ENCODE data around the gene SPTLC2. TPM values are rescaled to one million over a fixed set of nuclear protein-coding genes. Genes with fewer than 3 reads are reported as not detected.

SPTLC2 gene
- total and polyA plus RNA-seq, 2 donors (not counting 1 experiment from before 2014, with no cell fraction given): 22.8 to 25.9 TPM

DNA sequence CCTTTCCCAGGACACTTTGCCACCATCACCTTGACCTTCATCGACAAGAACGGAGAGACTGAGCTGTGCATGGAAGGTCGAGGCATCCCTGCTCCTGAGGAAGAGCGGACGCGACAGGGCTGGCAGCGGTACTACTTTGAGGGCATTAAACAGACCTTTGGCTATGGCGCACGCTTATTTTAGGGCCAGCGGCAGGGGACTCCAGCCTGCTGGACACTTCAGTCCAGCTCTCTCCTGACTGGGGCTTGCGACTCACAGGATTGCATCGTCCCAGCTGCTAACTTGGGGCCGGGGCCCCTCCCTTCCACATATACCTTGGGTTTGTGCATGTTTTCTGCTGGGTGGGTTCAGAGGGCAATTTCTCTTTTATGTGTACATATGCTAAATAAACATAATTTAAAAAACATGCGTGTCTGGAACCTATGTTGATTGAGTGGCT, 147.4 kb downstream of the SPTLC2 start:
- Histone ChIP-seq H3K4me3 (replicated peaks in 1 of 4; ENCODE audit: control extremely low read depth in 1 of 4, insufficient read depth in 1 of 4, low read depth in 3 of 4, low read length in 4 of 4) (no peak overlapping the region), H3K27ac (ENCODE audit: insufficient read depth, low read length) (no peak overlapping the region), H3K27me3 (ENCODE audit: control insufficient read depth, insufficient read depth, low read length) (peaks cover 3% of the 10 kb centered on the region), H2AFZ (ENCODE audit: low read length) (no peak overlapping the region), H3K9me3 (ENCODE audit: control insufficient read depth, insufficient read depth, low read depth, low read length) (no peaks in the 10 kb centered on the region), H3K4me2 (ENCODE audit: extremely low read depth, insufficient read depth, low read length) (no peak overlapping the region), H4K20me1 (ENCODE audit: control insufficient read depth, extremely low read depth, insufficient read depth, low read length) (no peaks in the 10 kb centered on the region), H3K79me2 (ENCODE audit: control insufficient read depth, insufficient read depth, low read length) (no peaks in the 10 kb centered on the region), H3K9ac (ENCODE audit: insufficient read depth, low read length) (no peak overlapping the region), H3K4me1 (ENCODE audit: control insufficient read depth, extremely low read depth, insufficient read depth, low read length) (no peaks in the 10 kb centered on the region), H3K36me3 (ENCODE audit: control insufficient read depth, insufficient read depth, low read length) (peaks cover 10% of the 10 kb centered on the region)
- DNase-seq (ENCODE audit: low read depth in 2 of 2): no peak
- TF ChIP-seq, protein P1, sequence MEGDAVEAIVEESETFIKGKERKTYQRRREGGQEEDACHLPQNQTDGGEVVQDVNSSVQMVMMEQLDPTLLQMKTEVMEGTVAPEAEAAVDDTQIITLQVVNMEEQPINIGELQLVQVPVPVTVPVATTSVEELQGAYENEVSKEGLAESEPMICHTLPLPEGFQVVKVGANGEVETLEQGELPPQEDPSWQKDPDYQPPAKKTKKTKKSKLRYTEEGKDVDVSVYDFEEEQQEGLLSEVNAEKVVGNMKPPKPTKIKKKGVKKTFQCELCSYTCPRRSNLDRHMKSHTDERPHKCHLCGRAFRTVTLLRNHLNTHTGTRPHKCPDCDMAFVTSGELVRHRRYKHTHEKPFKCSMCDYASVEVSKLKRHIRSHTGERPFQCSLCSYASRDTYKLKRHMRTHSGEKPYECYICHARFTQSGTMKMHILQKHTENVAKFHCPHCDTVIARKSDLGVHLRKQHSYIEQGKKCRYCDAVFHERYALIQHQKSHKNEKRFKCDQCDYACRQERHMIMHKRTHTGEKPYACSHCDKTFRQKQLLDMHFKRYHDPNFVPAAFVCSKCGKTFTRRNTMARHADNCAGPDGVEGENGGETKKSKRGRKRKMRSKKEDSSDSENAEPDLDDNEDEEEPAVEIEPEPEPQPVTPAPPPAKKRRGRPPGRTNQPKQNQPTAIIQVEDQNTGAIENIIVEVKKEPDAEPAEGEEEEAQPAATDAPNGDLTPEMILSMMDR (conservative IDR thresholded peaks at IDR 0.05 in 1 of 2, IDR thresholded peaks at IDR 0.05 in 1 of 2; ENCODE audit: low read depth in 1 of 2, low read length in 2 of 2): no peak
- no peak for TF ChIP-seq EZH2 (IDR thresholded peaks at IDR 0.05; ENCODE audit: low read length, missing control alignments)

DNA sequence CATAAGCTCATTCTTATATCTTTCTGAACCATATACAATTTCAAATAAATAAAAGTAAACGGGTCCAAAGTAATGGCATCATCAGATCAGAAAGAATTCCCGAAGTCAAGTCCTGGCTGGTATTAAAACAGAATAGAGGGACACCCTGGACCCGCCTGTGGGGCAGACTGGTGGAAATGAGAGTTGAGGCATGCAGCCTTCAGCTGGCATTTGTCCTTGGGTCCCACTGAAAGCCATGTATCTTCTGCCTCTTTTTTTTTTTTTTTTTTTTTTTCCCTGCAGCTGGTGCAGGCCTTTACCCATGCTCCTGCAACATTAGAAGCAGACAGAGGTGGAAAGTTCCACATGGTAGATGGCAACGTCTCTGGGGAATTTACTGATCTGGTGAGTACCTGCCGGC, 148.6 kb downstream of the SPTLC2 start:
- H3K36me3 ChIP-seq (ENCODE audit: control insufficient read depth, insufficient read depth, low read length): peaks cover 16% of the 10 kb centered on the region
- H3K4me3 ChIP-seq (replicated peaks in 1 of 4; ENCODE audit: control extremely low read depth in 1 of 4, insufficient read depth in 1 of 4, low read depth in 3 of 4, low read length in 4 of 4): no peak overlapping the region
- no peak overlapping the region for H2AFZ ChIP-seq (ENCODE audit: low read length)
- TF ChIP-seq, protein P1 (conservative IDR thresholded peaks at IDR 0.05 in 1 of 2, IDR thresholded peaks at IDR 0.05 in 1 of 2; ENCODE audit: low read depth in 1 of 2, low read length in 2 of 2): no peak
- no peak overlapping the region for H3K9ac ChIP-seq (ENCODE audit: insufficient read depth, low read length)
- no peak overlapping the region for H3K4me2 ChIP-seq (ENCODE audit: extremely low read depth, insufficient read depth, low read length)
- H3K9me3 ChIP-seq (ENCODE audit: control insufficient read depth, insufficient read depth, low read depth, low read length): no peaks in the 10 kb centered on the region
- no peaks in the 10 kb centered on the region for H3K4me1 ChIP-seq (ENCODE audit: control insufficient read depth, extremely low read depth, insufficient read depth, low read length)
- no peak for DNase-seq (ENCODE audit: low read depth in 2 of 2)
- H3K79me2 ChIP-seq (ENCODE audit: control insufficient read depth, insufficient read depth, low read length): no peaks in the 10 kb centered on the region
- no peaks in the 10 kb centered on the region for H3K27me3 ChIP-seq (ENCODE audit: control insufficient read depth, insufficient read depth, low read length)
- H3K27ac ChIP-seq (ENCODE audit: insufficient read depth, low read length): no peak overlapping the region
- no peaks in the 10 kb centered on the region for H4K20me1 ChIP-seq (ENCODE audit: control insufficient read depth, extremely low read depth, insufficient read depth, low read length)

DNA sequence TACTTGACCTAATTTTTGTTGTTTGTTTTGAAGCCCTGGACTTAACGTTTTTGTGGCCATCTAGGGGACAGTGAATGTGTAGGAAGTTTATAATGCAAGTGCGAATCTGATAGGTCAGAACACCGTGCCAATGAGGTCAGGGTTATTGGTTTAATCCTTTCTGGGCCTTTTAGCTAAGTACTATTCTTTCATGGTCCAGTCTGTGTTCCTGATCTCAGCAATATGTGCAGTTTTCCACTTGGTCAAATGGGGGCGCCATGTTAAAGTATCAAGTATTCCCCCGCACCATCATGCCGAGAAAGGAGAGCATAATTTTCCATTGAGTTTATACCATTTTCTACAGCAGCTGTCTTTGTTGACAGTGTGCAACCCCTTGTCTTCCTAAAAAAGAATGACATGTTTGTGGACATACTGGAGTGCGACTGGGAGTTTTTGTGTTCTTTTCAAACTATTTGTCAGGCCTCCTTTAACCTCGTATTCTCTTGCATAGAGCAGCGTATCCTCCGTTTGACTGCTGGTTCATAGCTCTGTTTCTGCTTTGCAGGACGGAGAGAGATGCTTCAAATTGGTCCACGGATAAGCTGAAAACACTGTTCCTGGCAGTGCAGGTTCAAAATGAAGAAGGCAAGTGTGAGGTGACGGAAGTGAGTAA, 157.2 kb downstream of the SPTLC2 start:
- TF ChIP-seq, protein P1 (conservative IDR thresholded peaks at IDR 0.05 in 1 of 2, IDR thresholded peaks at IDR 0.05 in 1 of 2; ENCODE audit: low read depth in 1 of 2, low read length in 2 of 2): peak; percentile 80 to 82
- TF ChIP-seq EZH2 (IDR thresholded peaks at IDR 0.05; ENCODE audit: low read length, missing control alignments): no peak
- Histone ChIP-seq H3K4me3 (replicated peaks in 1 of 4; ENCODE audit: control extremely low read depth in 1 of 4, insufficient read depth in 1 of 4, low read depth in 3 of 4, low read length in 4 of 4) (peak overlapping the region; percentile 72 to 99 (median 87)), H3K27ac (ENCODE audit: insufficient read depth, low read length) (peak overlapping the region; percentile 38), H3K36me3 (ENCODE audit: control insufficient read depth, insufficient read depth, low read length) (peaks cover 20% of the 10 kb centered on the region), H3K79me2 (ENCODE audit: control insufficient read depth, insufficient read depth, low read length) (peaks cover 31% of the 10 kb centered on the region), H3K4me2 (ENCODE audit: extremely low read depth, insufficient read depth, low read length) (peak overlapping the region; percentile 98), H4K20me1 (ENCODE audit: control insufficient read depth, extremely low read depth, insufficient read depth, low read length) (peaks cover 2% of the 10 kb centered on the region), H3K27me3 (ENCODE audit: control insufficient read depth, insufficient read depth, low read length) (no peaks in the 10 kb centered on the region), H3K9me3 (ENCODE audit: control insufficient read depth, insufficient read depth, low read depth, low read length) (no peaks in the 10 kb centered on the region), H3K4me1 (ENCODE audit: control insufficient read depth, extremely low read depth, insufficient read depth, low read length) (peaks cover 2% of the 10 kb centered on the region), H3K9ac (ENCODE audit: insufficient read depth, low read length) (no peak overlapping the region), H2AFZ (ENCODE audit: low read length) (no peak overlapping the region)
- peak; percentile 57 to 81 for DNase-seq (ENCODE audit: low read depth in 2 of 2)

Measured in fibroblast of lung (primary cell).